ENCODE results near the gene TYMP.
"Not testable (repeated sequence)": the region's sequence is repeated elsewhere in the genome, so short reads cannot be mapped to it uniquely, and the experiment has no call there.

The TYMP gene

GRCh38 chr22:50562523-50563412 is 33.0 kb upstream of the TYMP start, which contains the start of gene SYCE3:
TSS of gene SYCE3 (minus strand) at chr22:50562919. CDS start at chr22:50556405, 6,514 bp downstream.
- no peak for FAIRE-seq

GRCh38 chr22:50561401-50562358 is 31.9 kb upstream of the TYMP start:
- FAIRE-seq, result no peak

- FAIRE-seq, result no peak
These were observed 30.2 kb upstream of the TYMP start for GRCh38 chr22:50560034-50560433.

- FAIRE-seq, result no peak
These were observed 26.9 kb upstream of the TYMP start for GRCh38 chr22:50556703-50557102.

- FAIRE-seq, result no peak
These were observed 23.5 kb upstream of the TYMP start for GRCh38 chr22:50553310-50553709.

GRCh38 chr22:50551160-50551752 is 21.4 kb upstream of the TYMP start:
- FAIRE-seq, result no peak

- no peak for FAIRE-seq
These were observed 20.6 kb upstream of the TYMP start for GRCh38 chr22:50550395-50550794.

GRCh38 chr22:50548921-50549790 is 19.3 kb upstream of the TYMP start:
- no peak for FAIRE-seq

- FAIRE-seq, result no peak
These were observed 18.5 kb upstream of the TYMP start for GRCh38 chr22:50548040-50548920.

GRCh38 chr22:50547263-50547985 is 17.6 kb upstream of the TYMP start:
- no peak for FAIRE-seq

GRCh38 chr22:50546326-50547262 is 16.8 kb upstream of the TYMP start:
- FAIRE-seq, result no peak

- FAIRE-seq, result no peak
These were observed 15.9 kb upstream of the TYMP start, which contains the start of gene KLHDC7B for GRCh38 chr22:50545522-50546325. TSS of gene KLHDC7B (plus strand) at chr22:50545899. CDS start at chr22:50546244, 345 bp downstream.

- no peak for FAIRE-seq
These were observed 15.0 kb upstream of the TYMP start for GRCh38 chr22:50544746-50545253.

GRCh38 chr22:50544078-50544745 is 14.4 kb upstream of the TYMP start:
- no peak for FAIRE-seq

- FAIRE-seq, result no peak
These were observed 12.7 kb upstream of the TYMP start for GRCh38 chr22:50542416-50542927.

GRCh38 chr22:50541667-50542026 is 11.8 kb upstream of the TYMP start:
- not testable (repeated sequence) for FAIRE-seq

- FAIRE-seq, result peak; percentile 29
These were observed 10.6 kb upstream of the TYMP start for GRCh38 chr22:50540381-50540780.

Data from endometrium (tissue), 2 donors.